ENCODE data around the gene PLTP. TPM values are rescaled to one million over a fixed set of nuclear protein-coding genes. Genes with fewer than 3 reads are reported as not detected.

The PLTP gene
- total RNA-seq, 1 experiment from 2014 or later, result 61.5 TPM

GRCh38 chr20:45886590-45887345 is 25.2 kb downstream of the PLTP start:
- Histone ChIP-seq H3K36me3 (ENCODE audit: low read depth, low read length) (peaks cover 14% of the 10 kb centered on the region), H3K79me2 (ENCODE audit: low read length) (peaks cover 40% of the 10 kb centered on the region), H3K27me3 (ENCODE audit: low read length) (no peaks in the 10 kb centered on the region), H4K20me1 (ENCODE audit: low read length) (no peaks in the 10 kb centered on the region), H3K9ac (ENCODE audit: low read length) (no peak overlapping the region), H3K9me3 (ENCODE audit: low read length) (no peaks in the 10 kb centered on the region), H3K27ac (ENCODE audit: low read length) (no peak overlapping the region), H3F3A (ENCODE audit: low read length, unreplicated experiment) (no peaks in the 10 kb centered on the region), H3K9me2 (replicated peaks; ENCODE audit: low read length) (no peaks in the 10 kb centered on the region), H2AFZ (ENCODE audit: low read length) (no peak overlapping the region), H3K4me2 (ENCODE audit: low read length) (no peak overlapping the region), H3K4me3 (ENCODE audit: low read length) (no peak overlapping the region), H3K4me1 (ENCODE audit: insufficient read depth, low read length) (peaks cover 27% of the 10 kb centered on the region)
- no peak for DNase-seq
- TF ChIP-seq CTCF (conservative IDR thresholded peaks at IDR 0.05; ENCODE audit: low read depth, low read length) (no peak), EZH2 (IDR thresholded peaks at IDR 0.05; ENCODE audit: low read length, unreplicated experiment) (no peak), EZH2phosphoT487 (IDR thresholded peaks at IDR 0.05; ENCODE audit: borderline replicate concordance, low read length) (no peak)
- ATAC-seq, result no peak
- no TSS peak for BruUV-seq (replicated peaks)
- intact Hi-C loops (cut with micrococcal nuclease), result no loop called here
- ChIA-PET POLR2A (ENCODE audit: unreplicated experiment) (no interaction called here), CTCF (no interaction called here)

- TF ChIP-seq EZH2 (IDR thresholded peaks at IDR 0.05; ENCODE audit: low read length, unreplicated experiment), result no peak
- TF ChIP-seq CTCF (conservative IDR thresholded peaks at IDR 0.05; ENCODE audit: low read depth, low read length), result no peak
- TF ChIP-seq EZH2phosphoT487 (IDR thresholded peaks at IDR 0.05; ENCODE audit: borderline replicate concordance, low read length), result no peak
- intact Hi-C loops (cut with micrococcal nuclease), result no loop called here
- peaks cover 14% of the 10 kb centered on the region for H3K36me3 ChIP-seq (ENCODE audit: low read depth, low read length)
- H3F3A ChIP-seq (ENCODE audit: low read length, unreplicated experiment), result no peaks in the 10 kb centered on the region
- no peak overlapping the region for H3K4me3 ChIP-seq (ENCODE audit: low read length)
- DNase-seq (no peak), ATAC-seq (no peak)
- H3K9me2 ChIP-seq (replicated peaks; ENCODE audit: low read length), result no peaks in the 10 kb centered on the region
- no peak overlapping the region for H3K9ac ChIP-seq (ENCODE audit: low read length)
- BruUV-seq (replicated peaks), result no TSS peak
- H3K27ac ChIP-seq (ENCODE audit: low read length), result no peak overlapping the region
- H3K4me1 ChIP-seq (ENCODE audit: insufficient read depth, low read length), result peaks cover 22% of the 10 kb centered on the region
- POLR2A ChIA-PET (ENCODE audit: unreplicated experiment), result no interaction called here
- H2AFZ ChIP-seq (ENCODE audit: low read length), result no peak overlapping the region
- CTCF ChIA-PET, result no interaction called here
- peaks cover 43% of the 10 kb centered on the region for H3K79me2 ChIP-seq (ENCODE audit: low read length)
- H3K27me3 ChIP-seq (ENCODE audit: low read length), result no peaks in the 10 kb centered on the region
- H4K20me1 ChIP-seq (ENCODE audit: low read length), result no peaks in the 10 kb centered on the region
- no peak overlapping the region for H3K4me2 ChIP-seq (ENCODE audit: low read length)
- H3K9me3 ChIP-seq (ENCODE audit: low read length), result no peaks in the 10 kb centered on the region
Measured at GRCh38 chr20:45883100-45883469, 28.9 kb downstream of the PLTP start.

- CTCF ChIA-PET, result no interaction called here
- no peak overlapping the region for H3K4me3 ChIP-seq (ENCODE audit: low read length)
- ATAC-seq (no peak), DNase-seq (no peak)
- no peak overlapping the region for H3K27ac ChIP-seq (ENCODE audit: low read length)
- POLR2A ChIA-PET (ENCODE audit: unreplicated experiment), result no interaction called here
- no peak overlapping the region for H2AFZ ChIP-seq (ENCODE audit: low read length)
- peaks cover 14% of the 10 kb centered on the region for H3K36me3 ChIP-seq (ENCODE audit: low read depth, low read length)
- peaks cover 22% of the 10 kb centered on the region for H3K4me1 ChIP-seq (ENCODE audit: insufficient read depth, low read length)
- no peaks in the 10 kb centered on the region for H3F3A ChIP-seq (ENCODE audit: low read length, unreplicated experiment)
- H3K9me2 ChIP-seq (replicated peaks; ENCODE audit: low read length), result no peaks in the 10 kb centered on the region
- no peak overlapping the region for H3K9ac ChIP-seq (ENCODE audit: low read length)
- H3K27me3 ChIP-seq (ENCODE audit: low read length), result no peaks in the 10 kb centered on the region
- H3K79me2 ChIP-seq (ENCODE audit: low read length), result peaks cover 43% of the 10 kb centered on the region
- H3K9me3 ChIP-seq (ENCODE audit: low read length), result no peaks in the 10 kb centered on the region
- TF ChIP-seq EZH2phosphoT487 (IDR thresholded peaks at IDR 0.05; ENCODE audit: borderline replicate concordance, low read length) (no peak), EZH2 (IDR thresholded peaks at IDR 0.05; ENCODE audit: low read length, unreplicated experiment) (no peak), CTCF (conservative IDR thresholded peaks at IDR 0.05; ENCODE audit: low read depth, low read length) (no peak)
- no peak overlapping the region for H3K4me2 ChIP-seq (ENCODE audit: low read length)
- intact Hi-C loops (cut with micrococcal nuclease), result no loop called here
- BruUV-seq (replicated peaks), result no TSS peak
- no peaks in the 10 kb centered on the region for H4K20me1 ChIP-seq (ENCODE audit: low read length)
Measured at GRCh38 chr20:45882469-45883099, 29.4 kb downstream of the PLTP start.

Data from PC-3 (cell line).